Suppressor macrophage treated with lipopolysaccharide for 1 hour (primary cell): ENCODE data around the gene LRFN5.
"Not testable (repeated sequence)": the region's sequence is repeated elsewhere in the genome, so short reads cannot be mapped to it uniquely, and the experiment has no call there.

ENCODE experiments used
- DNase-seq, 3 donors: peaks; one replicate each; pipeline ENCODE4 v3.0.0-alpha.2; 2020 to 2022

LRFN5 gene

GRCh38 chr14:41636492-41637392 is 30.1 kb downstream of the LRFN5 start:
- no peak for DNase-seq

GRCh38 chr14:41641690-41642089 is 35.0 kb downstream of the LRFN5 start:
- no peak for DNase-seq

GRCh38 chr14:41642367-41642766 is 35.7 kb downstream of the LRFN5 start:
- DNase-seq: no peak

GRCh38 chr14:41642789-41643188 is 36.1 kb downstream of the LRFN5 start:
- no peak for DNase-seq

- no peak for DNase-seq
Measured at GRCh38 chr14:41644606-41645005, 37.9 kb downstream of the LRFN5 start.

GRCh38 chr14:41650802-41651201 is 44.1 kb downstream of the LRFN5 start:
- no peak for DNase-seq

- DNase-seq: no peak
Measured at GRCh38 chr14:41654196-41654595, 47.5 kb downstream of the LRFN5 start.

- no peak for DNase-seq
Measured at GRCh38 chr14:41662780-41663472, 56.2 kb downstream of the LRFN5 start.

- no peak for DNase-seq
Measured at GRCh38 chr14:41663473-41663850, 56.8 kb downstream of the LRFN5 start.

GRCh38 chr14:41666301-41666700 is 59.6 kb downstream of the LRFN5 start:
- no peak for DNase-seq

GRCh38 chr14:41668356-41668755 is 61.7 kb downstream of the LRFN5 start:
- no peak for DNase-seq

- not testable (repeated sequence) for DNase-seq
Measured at GRCh38 chr14:41673601-41674000, 66.9 kb downstream of the LRFN5 start.

GRCh38 chr14:41674511-41674971 is 67.9 kb downstream of the LRFN5 start:
- DNase-seq: not testable (repeated sequence)

GRCh38 chr14:41699486-41699885 is 92.8 kb downstream of the LRFN5 start:
- DNase-seq: no peak

- DNase-seq: peak; percentile 54 to 66 (median 59)
Measured at GRCh38 chr14:41718477-41719166, 111.9 kb downstream of the LRFN5 start.

GRCh38 chr14:41739203-41739602 is 132.5 kb downstream of the LRFN5 start:
- no peak for DNase-seq

- no peak for DNase-seq
Measured at GRCh38 chr14:41743140-41743539, 136.5 kb downstream of the LRFN5 start.

- DNase-seq: peak in 2 of 3 donors; percentile 1 to 3
Measured at GRCh38 chr14:41749429-41749828, 142.8 kb downstream of the LRFN5 start.

GRCh38 chr14:41750575-41750974 is 143.9 kb downstream of the LRFN5 start:
- not testable (repeated sequence) for DNase-seq

GRCh38 chr14:41758011-41758665 is 151.5 kb downstream of the LRFN5 start:
- no peak for DNase-seq

- DNase-seq: no peak
Measured at GRCh38 chr14:41761204-41761603, 154.5 kb downstream of the LRFN5 start.

- no peak for DNase-seq
Measured at GRCh38 chr14:41766772-41767171, 160.1 kb downstream of the LRFN5 start.
